ENCODE data around the gene RELL2.

- TF ChIP-seq CTCF (conservative IDR thresholded peaks at IDR 0.05; ENCODE audit: low read length) (no peak), EZH2phosphoT487 (IDR thresholded peaks at IDR 0.05; ENCODE audit: borderline replicate concordance, low read depth, low read length) (no peak)
These were observed 39.9 kb upstream of the RELL2 start for GRCh38 chr5:141596867-141597266.

All from OCI-LY7 (cell line).